Psoas muscle (tissue), 8 donors: ENCODE measurements around the gene ACTL7B. TPM values are rescaled to one million over a fixed set of nuclear protein-coding genes. Genes with fewer than 3 reads are reported as not detected.
A peak's percentile ranks its signal among the peaks of the same experiment; 100 is the strongest.

ENCODE experiments used
- ATAC-seq, 4 donors: fragments of 200-7000 bp; cut with Tn5 transposase; one replicate each; pipeline ENCODE4 v1.9.1; 2020; ENCODE audit warnings: moderate library complexity in 3 of 4, mild to moderate bottlenecking in 2 of 4
- DNase-seq, 2 donors: peaks; one replicate each; pipeline ENCODE4 v3.0.0-alpha.2; 2020
- H3K27ac ChIP-seq: fragments of 200-600 bp; one replicate; pipeline ENCODE4 v1.8.0; 2022
- H3K27me3 ChIP-seq, 3 donors: fragments of 200-600 bp in 1 of 3; one replicate each; pipeline versions ENCODE4 v1.6.1 to v1.8.0; 2013 to 2022; ENCODE audit warnings: low read length in 2 of 3, mild to moderate bottlenecking in 2 of 3, moderate library complexity in 1 of 3; ENCODE audit not compliant: insufficient read depth in 3 of 3
- H3K36me3 ChIP-seq, 2 donors: fragments of 200-600 bp in 1 of 2; one replicate each; pipeline versions ENCODE4 v1.6.1 to v1.8.0; 2013 to 2022; ENCODE audit warnings: low read depth in 1 of 2, mild to moderate bottlenecking in 1 of 2, moderate library complexity in 1 of 2; ENCODE audit not compliant: insufficient read depth in 1 of 2
- H3K4me1 ChIP-seq: fragments of 200-600 bp; one replicate; pipeline ENCODE4 v1.8.0; 2022
- H3K4me3 ChIP-seq: fragments of 200-600 bp; one replicate; pipeline ENCODE4 v1.8.0; 2022; ENCODE audit warnings: mild to moderate bottlenecking
- H3K9me3 ChIP-seq: fragments of 200-600 bp; one replicate; pipeline ENCODE4 v1.8.0; 2022
- CTCF ChIP-seq: fragments of 200-600 bp; IDR thresholded peaks from one replicate; pipeline ENCODE4 v1.8.0; 2022; ENCODE audit warnings: antibody characterized with exemption
- WGBS, 3 donors: extraction: QIAGEN DNeasy Blood & Tissue Kit; methylation state at CpG; one replicate each; pipeline versions ENCODE4 v1.1.6 to v1.1.7; 2013; 5-methylcytosine and 5-hydroxymethylcytosine counted together
- intact Hi-C, 2 donors: fragments of 100-400 bp; cut with DNase I; formaldehyde crosslinking; loops; one replicate each; pipeline versions ENCODE4 v1.11.0 to v1.14.2; 2022
- polyA plus RNA-seq, 3 donors: library from polyadenylated mRNA; stranded (reverse); fragments of 200-250 nt; gene quantifications; one replicate each; pipeline ENCODE4 v1.2.3, GENCODE V29; 2013
- total RNA-seq, 4 donors: library from RNA; stranded (reverse); fragmentation: NEBNext Ultra II Directional in 2 of 4; extraction: Animal tissue kit (Norgen Biotek cat#: 25700) in 2 of 4; gene quantifications; one replicate each; pipeline versions ENCODE4 v1.2.1 to v1.2.4, GENCODE V29; 2021 to 2023
- donor health status: healthy with polysubstance abuse.
- donor health status: DM: no; HTN: no; CAD: no; lungs with moderate emphysema.
- donor health status: Bipolar disorder and iron deficiency.
- donor health status: healthy.
- donor health status: DM: yes; HTN: yes; CAD: no.
- donor health status: DM: no; HTN: no; CAD: no.
- donor health status: DM: no; HTN: no; CAD: no.
- donor health status: DM: yes; HTN: yes; CAD: no.

ACTL7B gene
- total and polyA plus RNA-seq, 7 donors, result not detected

- DNase-seq, result no peak
- intact Hi-C loops, result no loop called here
- 54 to 74% (median 56%) methylated on average over 1 of the region's 1 CpG for WGBS, 3 donors
These were observed 30.0 kb upstream of the ACTL7B start for GRCh38 chr9:108885643-108886348.

DNA sequence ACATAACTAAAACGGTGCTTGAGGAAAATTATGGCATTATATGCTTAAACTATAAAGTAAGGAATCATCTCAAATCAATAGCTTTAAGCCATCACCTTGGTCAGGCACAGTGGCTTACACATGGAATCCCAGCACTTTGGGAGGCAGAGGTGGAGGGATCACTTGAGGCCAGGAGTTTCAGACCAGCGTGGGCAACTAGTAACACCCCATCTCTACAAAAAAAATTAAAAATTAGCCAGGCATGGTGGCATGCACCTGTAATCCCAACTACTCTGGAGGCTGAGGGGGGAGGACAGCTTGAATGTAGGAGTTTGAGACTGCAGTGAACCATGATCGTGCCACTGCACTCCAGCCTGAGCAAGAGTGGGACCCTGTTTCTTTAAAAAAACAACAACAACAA is 28.9 kb upstream of the ACTL7B start:
- no peak for TF ChIP-seq CTCF
- intact Hi-C loops, result loop anchor here in 1 of 2 donors (5.0 kb wide), 1 partner anchor 38 kb away; no protein-coding TSS in a partner anchor
- 88 to 94% (median 93%) methylated on average over 3 of the region's 3 CpGs for WGBS, 3 donors
- Histone ChIP-seq H3K4me3 (no peak overlapping the region), H3K4me1 (no peaks in the 10 kb centered on the region), H3K9me3 (no peaks in the 10 kb centered on the region), H3K27ac (no peak overlapping the region), H3K36me3 (peaks cover 8 to 70% of the 10 kb centered on the region in 2 donors), H3K27me3 (no peaks in the 10 kb centered on the region)
- ATAC-seq, result no peak
- DNase-seq, result no peak

More at GRCh38 chr9:108885643-108886348, 30.0 kb upstream of the ACTL7B start:
- no peak for TF ChIP-seq CTCF
- Histone ChIP-seq H3K4me1 (no peaks in the 10 kb centered on the region), H3K36me3 (peaks cover 8 to 70% of the 10 kb centered on the region in 2 donors), H3K9me3 (no peaks in the 10 kb centered on the region), H3K27me3 (no peaks in the 10 kb centered on the region), H3K4me3 (no peak overlapping the region), H3K27ac (no peak overlapping the region)
- peak in 1 of 4 donors; percentile 35 for ATAC-seq

- H3K27ac ChIP-seq, result no peak overlapping the region
- TF ChIP-seq CTCF, result no peak
- DNase-seq (no peak), ATAC-seq (no peak)
- intact Hi-C loops, result loop anchor here in 1 of 2 donors (5.0 kb wide), 1 partner anchor 39 kb away; no protein-coding TSS in a partner anchor
- WGBS, 3 donors, result 98 to 99% (median 99%) methylated on average over 3 of the region's 3 CpGs
- no peaks in the 10 kb centered on the region for H3K9me3 ChIP-seq
- peaks cover 15 to 72% of the 10 kb centered on the region in 2 donors for H3K36me3 ChIP-seq
- H3K4me1 ChIP-seq, result no peaks in the 10 kb centered on the region
- no peaks in the 10 kb centered on the region for H3K27me3 ChIP-seq
- H3K4me3 ChIP-seq, result no peak overlapping the region
These were observed 27.3 kb upstream of the ACTL7B start for GRCh38 chr9:108883085-108883484.

DNA sequence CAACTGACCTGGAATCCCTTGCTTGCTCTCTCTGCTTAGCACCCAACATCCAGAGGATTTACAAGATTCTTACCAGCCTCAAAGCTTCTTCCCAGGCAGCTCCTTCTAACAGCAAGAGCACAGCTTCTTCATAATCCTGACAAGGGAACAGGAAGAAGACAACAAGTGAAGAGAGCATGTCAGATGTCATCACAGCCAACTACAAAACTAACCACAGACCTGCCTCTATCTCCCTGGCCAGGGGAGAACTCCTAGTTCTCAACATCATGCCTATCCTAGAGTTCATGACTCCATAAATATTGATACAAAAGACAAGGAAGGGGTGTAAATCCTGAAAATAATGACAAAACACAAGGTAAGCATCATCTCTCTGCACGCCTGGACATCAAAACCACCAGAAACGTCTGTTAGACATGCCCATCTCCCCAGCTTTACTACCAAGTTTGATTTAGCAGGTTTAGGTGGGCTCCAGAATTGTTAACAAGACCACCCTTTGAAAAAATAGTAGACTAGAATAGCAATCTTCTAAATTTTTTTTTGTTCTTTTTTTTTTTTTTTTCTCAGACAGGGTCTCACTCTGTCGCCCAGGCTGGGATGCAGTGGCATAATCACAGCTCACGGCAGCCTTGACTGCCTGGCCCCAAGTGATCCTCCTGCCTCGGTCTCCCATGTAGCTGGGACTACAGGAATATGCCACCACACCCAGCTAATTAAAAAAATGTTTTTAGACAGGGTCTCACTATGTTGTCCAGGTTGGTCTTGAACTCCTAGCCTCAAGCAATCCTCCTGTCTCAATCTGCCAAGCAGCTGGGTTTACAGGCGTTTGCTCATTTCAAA is 26.5 kb upstream of the ACTL7B start:
- Histone ChIP-seq H3K4me1 (no peaks in the 10 kb centered on the region), H3K27me3 (no peaks in the 10 kb centered on the region), H3K27ac (no peak overlapping the region), H3K36me3 (peaks cover 12 to 72% of the 10 kb centered on the region in 2 donors), H3K9me3 (no peaks in the 10 kb centered on the region), H3K4me3 (no peak overlapping the region)
- intact Hi-C loops, result loop anchor here in 1 of 2 donors (5.0 kb wide), 1 partner anchor 40 kb away; no protein-coding TSS in a partner anchor
- WGBS, 3 donors, result 95 to 99% (median 96%) methylated on average over 6 of the region's 6 CpGs
- DNase-seq, result no peak
- ATAC-seq, result no peak
- no peak for TF ChIP-seq CTCF
